Astrocyte of the cerebellum (primary cell): ENCODE measurements around the gene TP63.
"Not testable (repeated sequence)": the region's sequence is repeated elsewhere in the genome, so short reads cannot be mapped to it uniquely, and the experiment has no call there.

ENCODE experiments used
- DNase-seq: peaks from one replicate; pipeline ENCODE4 v3.0.0-alpha.2; 2011; ENCODE audit warnings: low read depth
- H3K4me3 ChIP-seq: 2 replicates; pipeline ENCODE4 v1.5.1; 2011; ENCODE audit warnings: mild to moderate bottlenecking, low read depth, low read length, moderate library complexity
- in situ Hi-C: cut with HindIII; loops from 2 replicates; pipeline ENCODE4 v1.10.0; 2017; ENCODE audit warnings: low sequenced_read_pairs
- TF ChIP-seq, protein P1 (sequence below): IDR thresholded peaks from 2 replicates; pipeline ENCODE4 v1.5.1; 2012; ENCODE audit warnings: low read length, low read depth, moderate library complexity, mild to moderate bottlenecking; ENCODE audit errors: missing control alignments

Gene TP63

DNA sequence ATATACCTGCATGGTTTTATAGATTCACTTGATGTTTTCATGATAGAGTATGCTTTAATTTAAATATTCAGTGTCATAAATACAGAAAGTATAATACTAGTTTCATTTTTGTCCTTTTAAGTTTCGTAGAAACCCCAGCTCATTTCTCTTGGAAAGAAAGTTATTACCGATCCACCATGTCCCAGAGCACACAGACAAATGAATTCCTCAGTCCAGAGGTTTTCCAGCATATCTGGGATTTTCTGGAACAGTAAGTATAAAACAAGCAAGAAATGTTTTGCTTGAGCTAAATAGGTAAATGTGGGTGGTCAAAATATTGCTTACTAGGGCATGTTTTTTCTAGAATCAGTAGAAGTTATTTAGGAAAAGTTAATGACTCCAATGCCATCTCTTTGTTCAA is 106.4 kb downstream of the TP63 start:
- in situ Hi-C loops, result no loop called here
- no peak for DNase-seq
- TF ChIP-seq, protein P1, sequence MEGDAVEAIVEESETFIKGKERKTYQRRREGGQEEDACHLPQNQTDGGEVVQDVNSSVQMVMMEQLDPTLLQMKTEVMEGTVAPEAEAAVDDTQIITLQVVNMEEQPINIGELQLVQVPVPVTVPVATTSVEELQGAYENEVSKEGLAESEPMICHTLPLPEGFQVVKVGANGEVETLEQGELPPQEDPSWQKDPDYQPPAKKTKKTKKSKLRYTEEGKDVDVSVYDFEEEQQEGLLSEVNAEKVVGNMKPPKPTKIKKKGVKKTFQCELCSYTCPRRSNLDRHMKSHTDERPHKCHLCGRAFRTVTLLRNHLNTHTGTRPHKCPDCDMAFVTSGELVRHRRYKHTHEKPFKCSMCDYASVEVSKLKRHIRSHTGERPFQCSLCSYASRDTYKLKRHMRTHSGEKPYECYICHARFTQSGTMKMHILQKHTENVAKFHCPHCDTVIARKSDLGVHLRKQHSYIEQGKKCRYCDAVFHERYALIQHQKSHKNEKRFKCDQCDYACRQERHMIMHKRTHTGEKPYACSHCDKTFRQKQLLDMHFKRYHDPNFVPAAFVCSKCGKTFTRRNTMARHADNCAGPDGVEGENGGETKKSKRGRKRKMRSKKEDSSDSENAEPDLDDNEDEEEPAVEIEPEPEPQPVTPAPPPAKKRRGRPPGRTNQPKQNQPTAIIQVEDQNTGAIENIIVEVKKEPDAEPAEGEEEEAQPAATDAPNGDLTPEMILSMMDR, result no peak
- H3K4me3 ChIP-seq, result no peak overlapping the region

DNA sequence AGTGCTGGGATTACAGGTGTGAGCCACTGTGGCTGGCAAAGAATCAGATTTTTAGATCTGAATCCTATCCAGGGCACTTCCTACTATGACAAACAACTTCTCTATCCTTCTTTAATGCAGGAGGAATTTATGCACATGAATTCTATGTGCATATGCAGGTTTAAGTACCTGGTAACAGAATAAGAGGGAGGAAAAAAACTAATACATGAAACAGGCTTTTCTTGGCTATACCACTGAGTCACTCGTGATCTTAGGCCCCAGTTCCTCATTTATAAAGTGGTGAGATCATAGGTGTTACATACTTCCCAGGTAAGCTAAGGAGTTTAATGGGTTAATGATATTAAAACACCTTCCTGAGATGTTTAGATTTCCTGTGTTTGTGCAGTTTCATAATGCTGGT is 108.2 kb downstream of the TP63 start:
- TF ChIP-seq, protein P1, result no peak
- DNase-seq, result no peak
- in situ Hi-C loops, result no loop called here
- no peak overlapping the region for H3K4me3 ChIP-seq

DNA sequence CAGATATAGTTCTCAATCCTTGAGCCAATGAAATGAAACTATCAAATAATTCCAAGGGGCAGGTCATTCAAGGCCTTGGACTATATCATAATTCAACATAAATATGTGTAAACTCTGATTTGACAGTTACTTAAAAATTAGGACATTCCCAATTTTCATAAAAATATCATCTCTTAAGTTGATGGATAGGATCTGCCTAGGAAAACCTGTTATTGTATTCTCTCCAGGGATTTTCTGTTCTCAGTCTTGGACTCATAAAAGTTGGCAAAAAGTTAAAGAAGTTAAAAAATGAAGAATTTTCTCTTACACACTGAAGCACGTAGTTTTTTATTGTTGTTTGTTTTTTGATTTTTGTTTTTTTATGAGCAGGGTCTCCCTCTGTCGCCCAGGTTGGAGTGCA is 109.0 kb downstream of the TP63 start:
- no peak for DNase-seq
- H3K4me3 ChIP-seq, result no peak overlapping the region
- in situ Hi-C loops, result no loop called here
- TF ChIP-seq, protein P1, result no peak

DNA sequence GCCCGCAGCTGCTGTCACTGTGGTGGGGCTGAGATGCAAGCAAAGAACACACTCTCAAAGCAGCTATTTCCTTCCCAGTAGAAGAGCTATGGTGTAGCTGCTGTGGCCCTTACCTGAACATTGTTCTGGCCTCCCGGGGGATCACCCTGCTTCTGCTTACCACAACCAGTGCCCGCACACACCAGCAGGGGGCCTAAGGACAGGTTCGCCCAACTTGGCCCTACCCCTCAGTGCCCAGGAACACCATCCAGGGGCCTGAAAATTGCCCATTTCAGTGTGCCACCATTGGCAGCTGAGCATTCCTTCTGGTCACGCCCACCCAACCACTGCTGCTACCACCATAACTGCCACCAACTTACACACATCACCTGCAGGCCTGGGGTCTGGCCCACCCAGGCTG is 113.0 kb downstream of the TP63 start:
- DNase-seq, result no peak
- TF ChIP-seq, protein P1, result no peak
- in situ Hi-C loops, result no loop called here
- no peak overlapping the region for H3K4me3 ChIP-seq

DNA sequence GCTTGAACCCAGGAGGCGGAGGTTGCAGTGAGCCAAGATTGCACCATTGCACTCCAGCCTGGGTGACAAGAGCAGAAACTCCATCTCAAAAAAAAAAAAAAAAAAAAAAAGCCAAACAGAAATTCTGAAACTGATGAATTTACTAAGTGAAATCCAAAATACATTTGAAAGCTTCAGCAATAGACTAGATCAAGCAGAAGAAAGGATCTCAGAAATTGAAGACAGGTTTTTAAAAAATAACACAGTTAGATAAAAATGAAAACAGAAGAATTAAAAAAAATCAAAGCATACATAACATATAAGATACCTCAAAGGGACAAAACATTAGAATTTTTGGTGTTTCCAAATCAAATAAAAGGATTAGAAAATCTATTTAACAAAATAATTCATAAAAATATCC is 114.4 kb downstream of the TP63 start:
- in situ Hi-C loops, result no loop called here
- TF ChIP-seq, protein P1, result no peak
- no peak overlapping the region for H3K4me3 ChIP-seq
- DNase-seq, result no peak

DNA sequence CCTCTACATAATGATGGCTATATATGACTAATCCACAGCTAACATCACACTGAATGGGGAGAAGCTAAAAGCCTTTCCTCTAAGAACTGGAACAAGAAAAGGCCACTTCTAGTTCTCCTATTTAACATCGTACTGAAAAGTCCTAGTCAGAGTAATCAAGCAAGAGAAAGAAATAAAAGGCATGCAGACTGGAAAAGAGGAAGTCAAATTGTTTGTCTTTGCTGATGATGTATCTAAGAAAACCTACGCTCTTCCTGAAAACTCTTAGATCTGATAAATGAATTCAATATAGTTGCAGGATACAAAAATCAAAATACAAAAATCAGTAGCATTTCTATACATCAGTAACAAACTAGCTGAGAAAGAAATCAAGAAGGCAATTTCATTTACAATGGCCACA is 116.9 kb downstream of the TP63 start:
- no peak for DNase-seq
- in situ Hi-C loops, result no loop called here
- TF ChIP-seq, protein P1, result no peak
- no peak overlapping the region for H3K4me3 ChIP-seq

DNA sequence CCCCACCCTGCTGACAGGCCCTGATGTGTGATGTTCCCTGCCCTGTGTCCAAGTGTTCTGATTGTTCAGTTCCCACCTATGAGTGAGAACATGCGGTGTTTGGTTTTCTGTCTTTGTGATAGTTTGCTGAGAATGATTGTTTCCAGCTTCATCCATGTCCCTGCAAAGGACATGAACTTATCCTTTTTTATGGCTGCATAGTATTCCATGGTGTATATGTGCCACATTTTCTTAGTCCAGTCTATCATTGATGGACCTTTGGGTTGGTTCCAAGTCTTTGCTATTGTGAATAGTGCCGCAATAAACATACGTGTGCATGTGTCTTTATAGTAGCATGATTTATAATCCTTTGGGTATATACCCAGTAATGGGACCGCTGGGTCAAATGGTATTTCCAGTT is 119.8 kb downstream of the TP63 start:
- DNase-seq, H3K4me3 ChIP-seq, in situ Hi-C loops: not testable (repeated sequence)
